SK-N-SH (cell line): ENCODE measurements around the gene FPR1.

Source experiments
- CTCF ChIP-seq: fragments of 200-600 bp; sonication (generic); IDR thresholded peaks from 2 replicates; pipeline ENCODE4 v1.6.1; 2017; ENCODE audit warnings: antibody characterized with exemption, mild to moderate bottlenecking, moderate library complexity
- EP300 ChIP-seq, 2 experiments: IDR thresholded peaks; 2 replicates each; pipeline versions ENCODE4 v1.4.0 to v1.6.1; 2012; ENCODE audit warnings: borderline replicate concordance in 1 of 2, low read depth in 1 of 2, low read length in 1 of 2
- GATA2 ChIP-seq: sonication (generic); formaldehyde crosslinking; IDR thresholded peaks from 2 replicates; pipeline ENCODE4 v1.5.0; 2020; ENCODE audit warnings: mild to moderate bottlenecking, missing genetic modification reagents
- REST ChIP-seq: IDR thresholded peaks from 2 replicates; pipeline ENCODE4 v1.6.1; 2012; ENCODE audit warnings: mild to moderate bottlenecking, low read depth, low read length, moderate library complexity
- RFX5 ChIP-seq: IDR thresholded peaks from 2 replicates; pipeline ENCODE4 v1.6.1; 2012; ENCODE audit warnings: mild to moderate bottlenecking, improper control_type of control experiment, low read length
- SMC3 ChIP-seq: IDR thresholded peaks from 2 replicates; pipeline ENCODE4 v1.6.1; 2012; ENCODE audit warnings: low read depth, low read length, improper control_type of control experiment

GRCh38 chr19:51704626-51705025 lies 47.1 kb downstream of the FPR1 start:
- TF ChIP-seq RFX5 (no peak), CTCF (no peak), REST (no peak), SMC3 (no peak), EP300 (IDR thresholded peaks at IDR 0.05; ENCODE audit: borderline replicate concordance in 1 of 2, low read depth in 1 of 2, low read length in 1 of 2) (no peak), GATA2 (no peak)
